Glomerular endothelial cell (primary cell): ENCODE results near the gene KLHL14. TPM values are rescaled to one million over a fixed set of nuclear protein-coding genes. Genes with fewer than 3 reads are reported as not detected.
"Not testable (repeated sequence)": the region's sequence is repeated elsewhere in the genome, so short reads cannot be mapped to it uniquely, and the experiment has no call there.

Experiments
- DNase-seq: peaks from one replicate; pipeline ENCODE4 v3.0.0-alpha.2; 2011; ENCODE audit warnings: low read depth, low spot score; ENCODE audit errors: extremely low read depth
- total RNA-seq: library from RNA; depleted of rRNA; stranded (reverse); fragments of >200 nt; gene quantifications from 2 replicates; pipeline ENCODE4 v1.2.3, GENCODE V29; 2015

Gene KLHL14
- total RNA-seq, 1 donor from 2014 or later = 0.47 TPM

DNA sequence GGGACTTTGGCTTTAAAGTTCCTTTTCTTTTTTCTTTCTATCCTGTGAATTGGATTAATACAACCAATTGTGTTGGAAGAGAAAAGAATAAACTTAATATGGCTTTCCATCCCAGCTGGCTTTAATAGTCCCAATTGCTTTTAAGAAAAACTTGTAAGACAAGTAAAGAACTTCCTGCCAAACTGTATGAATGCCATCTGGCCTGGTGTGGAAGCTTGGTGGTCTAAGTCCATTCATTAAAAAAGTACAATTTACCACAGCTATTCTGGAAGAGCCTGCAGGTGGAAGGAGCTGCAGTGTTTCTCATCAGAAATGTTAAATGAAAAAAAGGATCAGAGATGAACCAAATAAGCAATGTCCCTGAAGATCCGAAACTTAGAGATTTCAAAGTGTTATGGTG is 103.9 kb downstream of the KLHL14 start:
- no peak for DNase-seq

DNA sequence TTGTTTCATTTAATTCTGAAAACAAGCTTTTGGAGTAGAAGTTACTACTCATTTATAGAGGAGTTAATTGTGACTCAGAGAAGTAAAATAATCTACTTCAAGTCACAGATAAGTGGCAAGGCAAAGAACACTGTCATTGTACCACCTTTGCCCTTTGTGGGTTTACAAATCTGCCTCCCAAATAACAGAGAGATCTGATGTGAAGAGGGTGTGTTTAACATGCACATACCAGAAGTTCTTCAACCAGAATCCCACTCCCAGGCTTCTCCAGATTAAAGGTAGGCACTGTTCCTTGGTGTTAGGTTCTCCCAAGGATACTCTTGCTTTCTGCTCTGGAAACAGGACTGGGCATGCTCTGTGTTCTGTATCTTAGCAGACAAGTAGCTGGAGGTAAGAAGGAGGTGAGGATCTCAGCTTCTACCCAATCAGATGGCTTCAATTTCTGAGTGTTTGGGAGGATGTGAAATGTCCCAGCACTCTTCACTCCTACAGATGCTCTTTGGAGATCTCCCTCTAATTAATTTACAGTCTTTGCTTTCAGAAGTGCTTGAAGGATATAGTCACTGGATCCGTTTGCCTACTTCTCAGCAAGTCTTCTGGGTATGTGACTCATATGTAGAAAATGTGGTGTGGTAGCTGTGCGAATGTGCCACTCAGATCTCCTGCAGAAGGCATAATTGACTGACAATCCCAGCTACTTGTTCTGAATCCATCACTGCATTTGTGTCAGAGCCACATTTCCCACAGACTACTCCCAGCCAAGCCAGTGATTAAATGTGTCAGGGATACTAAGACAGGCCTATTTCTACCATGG is 111.1 kb downstream of the KLHL14 start:
- DNase-seq = no peak

DNA sequence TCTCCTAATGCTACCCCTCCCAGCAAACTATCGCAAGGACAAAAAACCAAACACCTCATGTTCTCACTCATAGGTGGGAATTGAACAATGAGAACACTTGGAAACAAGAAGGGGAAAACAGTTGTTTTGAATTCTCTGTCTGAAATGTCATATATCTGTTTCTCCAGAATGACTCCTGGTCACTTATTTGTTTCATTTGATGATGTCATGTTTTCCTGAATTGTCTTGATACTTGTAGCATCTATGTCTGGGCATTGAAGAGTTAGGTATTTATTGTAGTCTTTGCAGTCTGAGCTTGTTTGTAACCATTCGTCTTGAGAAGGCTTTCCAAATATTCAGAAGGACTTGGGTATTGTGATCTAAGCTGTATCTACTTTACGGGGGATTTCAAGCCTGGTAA is 118.3 kb downstream of the KLHL14 start:
- DNase-seq = not testable (repeated sequence)

GRCh38 chr18:32637659-32638058 is 135.2 kb downstream of the KLHL14 start:
- DNase-seq = not testable (repeated sequence)

DNA sequence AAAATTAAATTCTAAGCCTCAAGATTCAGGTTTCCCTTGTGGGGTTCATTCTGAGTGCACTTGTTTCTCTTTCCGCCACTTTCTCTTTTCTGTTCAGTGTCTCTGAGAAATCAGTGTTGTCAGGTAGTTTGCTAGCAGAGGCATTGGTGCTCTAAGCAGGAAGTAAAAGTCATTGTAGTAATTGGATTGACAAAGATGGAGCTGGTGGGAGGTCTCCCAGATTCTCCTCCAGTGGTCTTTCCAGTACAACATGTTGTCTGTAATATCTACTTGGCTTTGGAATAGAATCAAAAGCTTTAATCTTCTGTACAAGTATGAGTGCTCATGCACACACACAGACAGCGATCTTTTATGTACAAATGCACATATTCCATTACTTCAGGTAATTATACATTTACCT is 135.6 kb downstream of the KLHL14 start:
- no peak for DNase-seq

DNA sequence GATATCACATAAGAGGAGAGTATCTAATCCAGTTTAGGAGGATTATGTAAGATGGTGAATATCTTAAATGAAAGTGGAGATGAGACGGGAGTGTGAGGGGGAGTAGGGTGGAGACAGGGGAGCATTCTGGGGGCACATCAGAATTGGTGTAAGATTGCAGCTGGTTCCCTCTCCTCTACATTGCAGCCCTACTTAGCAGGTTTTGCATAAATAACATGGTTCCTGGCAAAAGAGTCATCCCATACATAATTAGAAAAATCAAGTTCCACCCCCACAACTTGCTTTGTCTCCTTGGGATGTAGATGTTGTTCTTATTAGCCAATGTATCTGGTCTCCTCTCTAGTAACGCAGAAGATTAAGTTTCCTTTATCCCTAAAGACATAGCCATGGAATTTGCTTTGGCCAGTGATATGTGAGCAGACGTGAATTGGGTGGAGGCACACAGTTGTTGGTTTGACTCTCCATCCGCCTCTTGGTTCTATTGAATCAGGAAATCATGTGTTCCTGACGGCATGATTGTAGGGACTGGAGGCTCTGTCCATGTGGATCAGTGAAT is 137.9 kb downstream of the KLHL14 start:
- DNase-seq = no peak

- DNase-seq = no peak
These were observed 142.7 kb downstream of the KLHL14 start for GRCh38 chr18:32629981-32630700.

- no peak for DNase-seq
These were observed 143.5 kb downstream of the KLHL14 start for GRCh38 chr18:32629292-32629691.

GRCh38 chr18:32624182-32624723 is 148.6 kb downstream of the KLHL14 start:
- no peak for DNase-seq

DNA sequence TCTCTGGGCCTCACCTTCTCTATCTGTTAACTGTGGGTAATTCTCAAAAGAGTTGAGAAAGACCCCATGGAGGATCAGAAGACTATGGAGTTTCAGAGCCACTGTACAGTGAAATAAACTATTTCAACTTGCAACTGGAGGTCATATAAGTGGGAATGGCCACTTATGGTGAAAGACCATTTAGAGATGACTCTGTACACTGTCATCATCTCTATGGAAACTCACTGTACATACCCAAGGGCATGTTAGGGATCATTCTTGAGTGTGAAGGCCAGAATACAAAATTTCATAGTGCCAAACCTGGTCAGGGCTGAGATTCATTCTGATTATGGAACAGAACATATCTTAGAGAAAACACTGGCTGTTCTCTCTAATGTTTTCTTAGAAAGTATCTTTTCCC is 149.3 kb downstream of the KLHL14 start:
- DNase-seq = no peak
